ENCODE results near the gene HDC. TPM values are rescaled to one million over a fixed set of nuclear protein-coding genes. Genes with fewer than 3 reads are reported as not detected.

Gene HDC
- total and polyA plus RNA-seq, 11 donors, result 0.18 to 0.97 (median 0.39) TPM; not detected in 3

DNA sequence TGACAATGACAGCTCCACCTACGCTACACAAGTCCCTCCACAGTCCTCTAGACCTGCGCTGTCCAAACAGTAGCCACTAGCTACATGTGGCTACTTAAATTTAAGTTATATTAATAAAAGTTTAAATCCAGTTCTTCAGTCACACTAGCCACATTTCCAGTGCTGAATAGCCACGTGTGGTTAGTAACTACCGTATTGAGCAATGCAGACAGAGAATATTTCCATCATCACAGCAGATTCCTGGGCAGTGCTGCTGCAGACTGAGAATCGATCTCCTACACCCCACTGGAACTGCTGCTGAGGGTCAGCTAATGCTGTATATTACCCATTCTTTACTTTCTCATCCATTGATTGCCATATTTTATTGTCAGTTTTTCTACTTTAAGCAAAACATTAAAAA lies 40.9 kb downstream of the HDC start:
- no peak overlapping the region for H3K27ac ChIP-seq
- WGBS, 4 donors, result 72 to 77% (median 77%) methylated on average over 5 of the region's 5 CpGs
- intact Hi-C loops (cut with DNase I), result no loop called here
- H3K4me3 ChIP-seq, result no peak overlapping the region
- TF ChIP-seq POLR2A (IDR thresholded peaks at IDR 0.05), result no peak
- TF ChIP-seq, protein P1, sequence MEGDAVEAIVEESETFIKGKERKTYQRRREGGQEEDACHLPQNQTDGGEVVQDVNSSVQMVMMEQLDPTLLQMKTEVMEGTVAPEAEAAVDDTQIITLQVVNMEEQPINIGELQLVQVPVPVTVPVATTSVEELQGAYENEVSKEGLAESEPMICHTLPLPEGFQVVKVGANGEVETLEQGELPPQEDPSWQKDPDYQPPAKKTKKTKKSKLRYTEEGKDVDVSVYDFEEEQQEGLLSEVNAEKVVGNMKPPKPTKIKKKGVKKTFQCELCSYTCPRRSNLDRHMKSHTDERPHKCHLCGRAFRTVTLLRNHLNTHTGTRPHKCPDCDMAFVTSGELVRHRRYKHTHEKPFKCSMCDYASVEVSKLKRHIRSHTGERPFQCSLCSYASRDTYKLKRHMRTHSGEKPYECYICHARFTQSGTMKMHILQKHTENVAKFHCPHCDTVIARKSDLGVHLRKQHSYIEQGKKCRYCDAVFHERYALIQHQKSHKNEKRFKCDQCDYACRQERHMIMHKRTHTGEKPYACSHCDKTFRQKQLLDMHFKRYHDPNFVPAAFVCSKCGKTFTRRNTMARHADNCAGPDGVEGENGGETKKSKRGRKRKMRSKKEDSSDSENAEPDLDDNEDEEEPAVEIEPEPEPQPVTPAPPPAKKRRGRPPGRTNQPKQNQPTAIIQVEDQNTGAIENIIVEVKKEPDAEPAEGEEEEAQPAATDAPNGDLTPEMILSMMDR (IDR thresholded peaks at IDR 0.05), result no peak
- DNase-seq (no peak), ATAC-seq (no peak)
- H3K4me1 ChIP-seq, result no peaks in the 10 kb centered on the region
- H3K9me3 ChIP-seq, result no peaks in the 10 kb centered on the region
- H3K36me3 ChIP-seq, result no peaks in the 10 kb centered on the region
- H3K27me3 ChIP-seq, result peaks cover 0 to 7% (median 0%) of the 10 kb centered on the region in 9 donors

DNA sequence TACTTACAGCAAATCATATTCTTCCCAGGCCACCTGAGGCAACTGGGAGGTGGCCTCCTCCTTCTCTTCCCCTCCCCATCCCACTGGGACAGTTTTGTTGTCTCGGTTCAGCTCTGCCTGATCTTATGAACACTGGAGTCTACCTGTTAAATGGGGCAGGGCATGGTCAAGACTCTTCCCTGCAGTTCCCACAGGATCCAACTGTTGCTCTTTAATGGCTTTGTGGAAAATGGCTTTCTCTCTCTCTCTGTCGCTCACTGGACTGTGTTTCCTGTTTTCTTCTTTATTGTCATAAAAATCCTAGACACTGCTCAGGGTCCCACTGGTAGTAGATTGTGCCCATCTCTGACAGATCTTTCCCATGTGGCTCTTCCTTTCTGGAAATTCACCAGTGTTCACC lies 43.3 kb downstream of the HDC start:
- intact Hi-C loops (cut with DNase I), result no loop called here
- no peak overlapping the region for H3K4me3 ChIP-seq
- no peak for TF ChIP-seq POLR2A (IDR thresholded peaks at IDR 0.05)
- TF ChIP-seq, protein P1 (IDR thresholded peaks at IDR 0.05), result no peak
- H3K36me3 ChIP-seq, result no peaks in the 10 kb centered on the region
- no peak for ATAC-seq
- no peak for DNase-seq
- no peaks in the 10 kb centered on the region for H3K4me1 ChIP-seq
- peaks cover 0 to 7% (median 0%) of the 10 kb centered on the region in 9 donors for H3K27me3 ChIP-seq
- H3K27ac ChIP-seq, result no peak overlapping the region
- 64 to 76% (median 70%) methylated on average over 2 of the region's 2 CpGs for WGBS, 4 donors
- no peaks in the 10 kb centered on the region for H3K9me3 ChIP-seq

DNA sequence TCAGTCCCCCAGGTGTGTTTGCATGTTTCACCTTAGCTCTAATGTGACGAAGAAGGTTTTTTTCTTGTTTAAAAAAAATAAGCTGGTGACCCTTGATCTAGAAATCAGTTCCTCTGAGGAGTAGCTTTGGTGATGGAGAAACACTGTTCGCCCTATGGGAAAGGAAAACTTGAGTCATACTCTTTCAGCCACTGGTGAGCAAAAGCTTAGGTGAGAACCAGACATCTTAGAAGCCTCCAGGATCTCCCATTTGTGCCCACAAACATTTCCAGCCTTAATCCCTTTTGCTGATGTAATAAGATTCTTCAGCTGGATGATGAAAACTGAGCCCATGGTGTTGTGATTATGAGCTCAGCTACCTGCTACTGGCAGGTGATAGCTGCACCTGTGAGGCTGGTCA lies 45.7 kb downstream of the HDC start:
- DNase-seq (no peak), ATAC-seq (no peak)
- Histone ChIP-seq H3K4me3 (no peak overlapping the region), H3K27me3 (peaks cover 0 to 7% (median 0%) of the 10 kb centered on the region in 9 donors), H3K36me3 (no peaks in the 10 kb centered on the region), H3K27ac (no peak overlapping the region), H3K9me3 (no peaks in the 10 kb centered on the region), H3K4me1 (no peaks in the 10 kb centered on the region)
- TF ChIP-seq, protein P1 (IDR thresholded peaks at IDR 0.05), result no peak
- TF ChIP-seq POLR2A (IDR thresholded peaks at IDR 0.05), result no peak
- intact Hi-C loops (cut with DNase I), result no loop called here
- WGBS, 4 donors, result 88 to 92% (median 90%) methylated on average over 2 of the region's 2 CpGs

DNA sequence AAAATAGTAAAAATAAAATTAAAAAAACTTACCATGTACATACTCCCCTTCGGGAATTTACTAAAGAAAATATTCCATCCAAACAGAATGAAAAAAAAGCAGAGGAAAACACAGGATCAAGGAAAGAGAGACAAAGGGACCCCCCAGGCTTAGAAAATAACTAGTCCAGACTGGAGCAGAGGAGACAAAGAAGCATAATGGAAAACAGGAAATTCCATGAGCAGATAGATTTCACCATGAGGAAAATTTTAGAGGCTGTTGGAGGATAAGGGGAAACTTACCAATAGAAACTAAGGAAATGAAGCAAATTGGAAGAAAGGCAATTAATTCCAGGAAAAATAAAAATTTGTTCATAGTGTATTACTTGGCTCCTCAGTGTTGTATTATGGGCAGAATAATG lies 46.8 kb downstream of the HDC start:
- Histone ChIP-seq H3K4me1 (no peaks in the 10 kb centered on the region), H3K36me3 (no peaks in the 10 kb centered on the region), H3K4me3 (no peak overlapping the region), H3K27me3 (peaks cover 0 to 7% (median 0%) of the 10 kb centered on the region in 9 donors), H3K27ac (no peak overlapping the region), H3K9me3 (no peaks in the 10 kb centered on the region)
- ATAC-seq, result no peak
- intact Hi-C loops (cut with DNase I), result no loop called here
- 56 to 77% (median 64%) methylated on average over 1 of the region's 1 CpG for WGBS, 4 donors
- no peak for TF ChIP-seq POLR2A (IDR thresholded peaks at IDR 0.05)
- TF ChIP-seq, protein P1 (IDR thresholded peaks at IDR 0.05), result no peak
- no peak for DNase-seq

All from heart left ventricle (tissue), 16 donors.